Measurements from ENCODE around the gene ITM2C. TPM values are rescaled to one million over a fixed set of nuclear protein-coding genes. Genes with fewer than 3 reads are reported as not detected.

Gene ITM2C
- total RNA-seq, 4 donors from 2014 or later, result 4.9 to 11.2 (median 10.8) TPM

GRCh38 chr2:230899287-230899686 lies 34.5 kb downstream of the ITM2C start:
- Histone ChIP-seq H3K4me1 (no peaks in the 10 kb centered on the region), H3K27ac (no peak overlapping the region), H3K27me3 (peaks cover 0 to 6% (median 0%) of the 10 kb centered on the region in 3 donors), H3K9me3 (no peaks in the 10 kb centered on the region), H3K4me3 (no peak overlapping the region), H3K36me3 (no peaks in the 10 kb centered on the region)
- DNase-seq (no peak), ATAC-seq (no peak)
- intact Hi-C loops (cut with DNase I; ENCODE audit: low total_unique reads) (no loop called here), in situ Hi-C loops (cut with MboI; ENCODE audit: low sequenced_read_pairs in 4 of 4) (no loop called here)
- TF ChIP-seq POLR2A (IDR thresholded peaks at IDR 0.05) (no peak), CTCF (IDR thresholded peaks at IDR 0.05 in 4 of 5, conservative IDR thresholded peaks at IDR 0.05 in 1 of 5) (no peak)

- Histone ChIP-seq H3K4me1 (no peaks in the 10 kb centered on the region), H3K9me3 (no peaks in the 10 kb centered on the region), H3K36me3 (no peaks in the 10 kb centered on the region), H3K4me3 (no peak overlapping the region), H3K27ac (no peak overlapping the region), H3K27me3 (peaks cover 0 to 6% (median 0%) of the 10 kb centered on the region in 3 donors)
- in situ Hi-C loops (cut with MboI; ENCODE audit: low sequenced_read_pairs in 4 of 4), result no loop called here
- TF ChIP-seq POLR2A (IDR thresholded peaks at IDR 0.05) (no peak), CTCF (IDR thresholded peaks at IDR 0.05 in 4 of 5, conservative IDR thresholded peaks at IDR 0.05 in 1 of 5) (no peak)
- intact Hi-C loops (cut with DNase I; ENCODE audit: low total_unique reads), result no loop called here
- ATAC-seq (no peak), DNase-seq (no peak)
Observed at GRCh38 chr2:230899786-230900185, 35.0 kb downstream of the ITM2C start.

- no peaks in the 10 kb centered on the region for H3K9me3 ChIP-seq
- ATAC-seq (no peak), DNase-seq (no peak)
- H3K27me3 ChIP-seq, result peaks cover 0 to 6% (median 0%) of the 10 kb centered on the region in 3 donors
- TF ChIP-seq CTCF (IDR thresholded peaks at IDR 0.05 in 4 of 5, conservative IDR thresholded peaks at IDR 0.05 in 1 of 5), result no peak
- no peak for TF ChIP-seq POLR2A (IDR thresholded peaks at IDR 0.05)
- in situ Hi-C loops (cut with MboI; ENCODE audit: low sequenced_read_pairs in 4 of 4) (no loop called here), intact Hi-C loops (cut with DNase I; ENCODE audit: low total_unique reads) (no loop called here)
- H3K36me3 ChIP-seq, result no peaks in the 10 kb centered on the region
- no peaks in the 10 kb centered on the region for H3K4me1 ChIP-seq
- no peak overlapping the region for H3K27ac ChIP-seq
- H3K4me3 ChIP-seq, result no peak overlapping the region
Observed at GRCh38 chr2:230900336-230900995, 35.7 kb downstream of the ITM2C start.

- in situ Hi-C loops (cut with MboI; ENCODE audit: low sequenced_read_pairs in 4 of 4), result no loop called here
- no peak for TF ChIP-seq POLR2A (IDR thresholded peaks at IDR 0.05)
- no peak for TF ChIP-seq CTCF (IDR thresholded peaks at IDR 0.05 in 4 of 5, conservative IDR thresholded peaks at IDR 0.05 in 1 of 5)
- no peak overlapping the region for H3K4me3 ChIP-seq
- no peak for ATAC-seq
- no peak overlapping the region for H3K27ac ChIP-seq
- H3K36me3 ChIP-seq, result no peaks in the 10 kb centered on the region
- no peaks in the 10 kb centered on the region for H3K9me3 ChIP-seq
- intact Hi-C loops (cut with DNase I; ENCODE audit: low total_unique reads), result no loop called here
- H3K27me3 ChIP-seq, result peaks cover 0 to 6% (median 0%) of the 10 kb centered on the region in 3 donors
- no peaks in the 10 kb centered on the region for H3K4me1 ChIP-seq
- DNase-seq, result no peak
Observed at GRCh38 chr2:230901006-230901405, 36.3 kb downstream of the ITM2C start.

All from gastrocnemius medialis (tissue), 4 donors.